Measurements from ENCODE around the gene ADARB2.

Gene ADARB2

GRCh38 chr10:1293157-1293556 is 444.2 kb downstream of the ADARB2 start:
- no peak for DNase-seq

- no peak for DNase-seq
Observed at GRCh38 chr10:1292611-1293031, 444.7 kb downstream of the ADARB2 start.

DNA sequence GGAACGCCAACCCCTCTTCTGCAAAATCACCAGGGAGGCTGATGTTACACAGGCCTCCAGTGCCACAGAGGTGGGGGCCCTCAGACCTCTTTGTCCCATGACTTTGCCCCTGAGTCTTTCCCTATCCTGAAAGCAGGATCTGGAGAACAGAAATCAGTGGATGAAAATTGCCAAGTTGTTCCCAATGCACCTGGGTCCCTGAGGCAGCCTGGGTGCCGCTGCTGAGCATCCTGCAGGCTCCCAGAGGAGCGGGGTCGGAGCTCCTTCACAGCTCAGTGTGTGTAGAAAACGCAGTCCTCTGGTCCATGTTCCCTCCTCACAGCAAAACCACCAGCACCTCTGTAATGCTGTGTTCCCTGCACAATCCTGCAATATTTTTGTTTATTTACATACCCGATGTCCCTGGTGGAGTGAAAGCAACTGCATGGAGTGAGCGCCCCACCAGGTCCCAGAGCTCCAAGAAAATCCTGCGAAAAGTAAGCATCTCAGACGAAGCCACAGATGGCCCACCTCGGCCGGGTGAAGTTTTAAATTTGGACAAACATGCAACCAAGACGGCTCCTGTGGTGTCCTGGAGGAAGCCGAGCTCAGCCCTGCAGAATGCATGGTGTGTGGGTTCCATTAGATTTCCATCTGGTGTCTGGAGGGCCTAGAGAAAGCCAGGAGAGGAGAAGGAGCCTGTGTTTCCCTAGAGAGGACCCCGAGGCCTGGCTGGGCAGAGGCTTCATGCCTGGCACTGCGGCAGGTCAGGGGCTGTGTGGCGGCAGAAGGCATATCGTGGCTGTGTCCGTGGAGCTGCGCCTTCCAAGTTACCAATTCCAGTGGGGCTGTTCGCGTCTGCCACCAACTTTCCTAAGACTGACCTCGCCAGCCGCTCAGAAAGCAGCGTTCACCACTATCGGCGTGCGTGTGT is 445.9 kb downstream of the ADARB2 start:
- no peak for DNase-seq

DNA sequence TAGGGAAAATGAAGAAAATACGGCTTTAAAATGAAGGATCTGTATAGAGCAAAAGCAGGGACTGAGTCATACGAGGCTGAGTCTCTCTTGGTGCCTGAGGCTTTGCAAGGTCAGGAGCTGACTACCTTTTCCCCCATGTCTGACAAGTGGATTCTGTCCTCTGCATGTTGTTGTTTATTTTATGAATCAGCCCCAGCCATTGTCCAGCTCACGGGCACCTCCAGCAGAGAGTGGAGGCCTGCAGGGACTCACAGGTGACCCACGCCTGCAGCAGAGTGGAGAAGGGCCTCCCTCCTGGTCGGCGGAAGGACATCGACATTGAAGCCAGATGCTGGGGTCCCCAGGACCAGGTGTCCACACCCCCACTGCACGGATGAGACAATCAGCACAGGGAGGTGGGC is 447.3 kb downstream of the ADARB2 start:
- DNase-seq: no peak

GRCh38 chr10:1289591-1289990 is 447.7 kb downstream of the ADARB2 start:
- no peak for DNase-seq

DNA sequence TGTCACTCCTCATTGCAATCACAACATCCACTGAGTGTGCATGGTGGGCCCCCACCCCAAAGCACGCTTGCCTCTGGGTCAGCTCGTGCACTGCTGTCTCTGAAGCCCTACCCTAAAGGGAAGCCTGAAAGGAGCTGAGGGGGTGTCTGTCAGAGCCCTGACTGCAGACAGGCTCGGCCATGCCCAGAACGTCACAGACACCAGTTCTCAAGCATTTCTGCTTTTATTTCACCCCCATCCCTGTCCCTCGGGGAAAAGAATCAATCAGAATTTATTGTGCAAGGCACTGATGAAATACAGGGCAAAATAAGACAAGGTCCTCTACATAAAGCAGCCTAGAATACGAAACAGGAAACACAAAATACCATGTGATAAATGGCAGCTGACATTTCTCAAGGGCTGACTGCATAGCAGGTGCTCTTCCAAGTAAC is 449.3 kb downstream of the ADARB2 start:
- no peak for DNase-seq

DNA sequence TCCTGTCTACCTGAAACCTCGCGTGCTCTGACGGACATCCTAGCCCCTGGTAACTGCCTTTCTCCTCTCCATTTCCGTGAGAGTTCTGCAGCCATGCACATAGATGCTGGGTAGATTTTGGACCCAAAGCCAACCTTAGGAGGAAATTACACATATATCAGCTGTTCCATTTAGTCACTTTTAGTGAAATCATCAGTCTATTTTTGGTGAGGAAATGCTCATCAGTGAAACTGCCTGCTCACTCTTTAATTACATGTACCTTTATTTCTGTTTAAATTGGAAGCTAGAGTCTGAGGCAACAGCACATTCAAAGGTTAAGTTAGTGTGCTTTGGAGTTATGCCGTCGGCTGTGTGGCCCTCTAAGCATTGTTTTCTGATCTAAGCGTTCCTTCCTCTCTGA is 449.8 kb downstream of the ADARB2 start:
- DNase-seq: no peak

DNA sequence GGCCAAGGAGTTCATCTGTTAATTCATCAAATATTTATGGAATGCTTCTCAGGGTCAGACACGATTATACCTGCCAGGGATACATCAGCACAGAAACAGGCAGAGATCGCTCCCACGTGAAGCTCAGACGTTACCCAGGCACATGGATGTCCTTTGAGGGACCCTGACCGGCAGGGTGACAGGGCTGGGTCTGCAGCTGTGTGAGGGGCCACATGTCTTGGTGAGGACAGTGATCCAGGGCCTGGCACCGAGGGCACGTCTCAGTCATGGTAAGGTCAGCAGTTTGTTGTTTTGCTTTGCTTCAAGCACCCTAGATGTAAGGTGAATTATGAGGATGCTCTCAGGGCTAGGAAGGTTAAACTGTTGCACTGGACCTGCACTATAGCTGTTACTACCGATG is 453.2 kb downstream of the ADARB2 start:
- DNase-seq: no peak

GRCh38 chr10:1281405-1281782 is 455.9 kb downstream of the ADARB2 start:
- DNase-seq: no peak

DNA sequence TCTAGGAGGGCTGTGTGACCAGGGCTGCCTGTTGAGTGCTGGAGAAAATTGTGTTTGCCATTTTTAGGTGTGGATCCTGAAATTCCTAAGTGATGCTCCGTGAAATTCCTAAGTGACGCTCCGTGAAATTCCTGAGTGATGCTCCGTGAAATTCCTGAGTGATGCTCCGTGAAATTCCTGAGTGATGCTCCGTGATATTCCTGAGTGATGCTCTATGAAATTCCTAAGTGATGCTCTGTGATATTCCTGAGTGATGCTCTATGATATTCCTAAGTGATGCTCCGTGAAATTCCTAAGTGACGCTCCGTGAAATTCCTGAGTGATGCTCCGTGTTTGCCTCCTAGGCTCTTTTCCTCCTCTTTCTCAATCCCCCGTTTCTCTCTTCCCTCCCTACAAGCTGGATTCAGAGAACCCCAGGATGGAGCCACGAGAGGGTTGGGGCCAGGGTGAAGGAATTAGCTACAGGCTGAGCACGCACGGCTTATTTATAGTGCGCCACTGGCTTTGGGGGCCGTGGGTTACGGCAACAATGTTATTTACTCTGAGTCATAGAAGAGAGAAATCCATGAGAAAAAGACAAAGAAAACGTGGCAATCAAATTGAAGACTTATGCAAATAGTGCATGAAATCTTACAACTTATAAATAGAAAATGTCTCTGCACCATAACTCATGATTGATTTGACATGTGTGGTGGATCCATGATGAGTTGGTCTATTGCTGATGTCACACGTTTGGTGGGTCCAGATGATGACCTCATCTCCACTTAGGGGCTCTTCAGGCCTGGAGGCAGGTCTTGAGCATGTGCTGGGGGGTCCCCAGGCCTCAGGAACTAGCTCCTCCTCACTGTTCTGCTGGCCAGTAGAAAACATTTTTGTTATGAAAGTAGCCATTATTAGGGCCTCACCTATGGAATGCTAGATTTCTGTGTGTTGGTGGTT is 456.6 kb downstream of the ADARB2 start:
- no peak for DNase-seq

DNA sequence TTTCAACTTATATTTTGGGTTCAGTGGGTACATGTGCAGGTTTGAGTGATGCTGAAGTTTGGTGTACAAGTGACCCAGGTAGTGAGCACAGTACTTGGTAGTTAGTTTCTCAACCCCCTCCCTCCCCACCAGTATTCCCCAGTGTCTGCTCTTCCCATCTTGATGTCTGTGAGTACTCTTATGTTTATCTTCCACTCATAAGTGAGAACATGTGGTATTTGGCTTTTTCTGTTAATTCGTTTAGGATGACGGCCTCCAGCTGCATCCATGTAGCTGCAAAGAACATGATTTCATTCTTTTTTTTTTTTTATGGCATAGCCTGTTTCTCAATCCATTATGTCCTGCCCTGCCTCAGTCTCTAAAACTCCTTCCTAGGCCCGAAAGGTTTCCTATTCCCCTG is 459.0 kb downstream of the ADARB2 start:
- DNase-seq: no peak

- no peak for DNase-seq
Observed at GRCh38 chr10:1274701-1275544, 462.4 kb downstream of the ADARB2 start.

GRCh38 chr10:1274111-1274661 is 463.1 kb downstream of the ADARB2 start:
- DNase-seq: no peak

- DNase-seq: no peak
Observed at GRCh38 chr10:1273372-1274105, 463.8 kb downstream of the ADARB2 start.

GRCh38 chr10:1272777-1273161 is 464.6 kb downstream of the ADARB2 start:
- DNase-seq: no peak

GRCh38 chr10:1272079-1272776 is 465.1 kb downstream of the ADARB2 start:
- no peak for DNase-seq

GRCh38 chr10:1270906-1271305 is 466.4 kb downstream of the ADARB2 start:
- DNase-seq: no peak

- no peak for DNase-seq
Observed at GRCh38 chr10:1270490-1270889, 466.8 kb downstream of the ADARB2 start.

DNA sequence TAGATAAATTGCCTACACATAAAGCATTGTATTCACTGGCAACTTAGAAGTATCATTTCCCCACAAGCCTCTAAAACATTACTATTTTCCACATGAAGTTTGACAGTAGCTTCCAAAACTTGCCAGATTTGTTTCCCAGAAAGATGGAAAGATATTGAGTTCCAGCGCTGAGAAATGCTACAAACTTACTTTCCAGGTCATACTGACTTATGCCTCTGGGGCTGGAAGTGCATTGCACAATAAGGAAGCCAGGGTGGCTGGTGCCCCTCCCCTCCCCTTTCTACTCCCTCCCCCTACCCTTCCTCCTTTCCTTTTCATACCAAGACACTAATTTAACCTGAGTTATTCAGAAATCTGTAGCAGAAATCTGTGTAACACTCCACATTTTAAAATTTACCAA is 468.5 kb downstream of the ADARB2 start:
- DNase-seq: no peak

- DNase-seq: no peak
Observed at GRCh38 chr10:1267568-1267967, 469.8 kb downstream of the ADARB2 start.

GRCh38 chr10:1267148-1267547 is 470.2 kb downstream of the ADARB2 start:
- no peak for DNase-seq

Measured in NCI-H748 treated with DMSO at 0.1 percent for 48 hours (cell line).